Cardiac muscle cell (in vitro differentiated cells and primary cell): ENCODE measurements around the gene ABCD3. TPM values are rescaled to one million over a fixed set of nuclear protein-coding genes. Genes with fewer than 3 reads are reported as not detected.
"Not testable (repeated sequence)": the region's sequence is repeated elsewhere in the genome, so short reads cannot be mapped to it uniquely, and the experiment has no call there.

Experiments
- DNase-seq, 2 donors: peaks; one replicate each; pipeline versions ENCODE4 v3.0.0 to v3.0.0-alpha.2; 2010 to 2017; ENCODE audit warnings: low read depth in 1 of 2, low spot score in 1 of 2
- H3K27ac ChIP-seq: fragments of 200-600 bp; sonication (generic); 2 replicates; pipeline ENCODE4 v1.5.1; 2016
- H3K27me3 ChIP-seq: fragments of 200-600 bp; sonication (generic); 2 replicates; pipeline ENCODE4 v1.6.0; 2016; ENCODE audit warnings: control low read depth
- H3K36me3 ChIP-seq: fragments of 200-600 bp; sonication (generic); 2 replicates; pipeline ENCODE4 v1.5.1; 2016; ENCODE audit warnings: control low read depth
- H3K4me1 ChIP-seq: fragments of 200-600 bp; sonication (generic); 2 replicates; pipeline ENCODE4 v1.8.1; 2017; ENCODE audit warnings: low read depth, mild to moderate bottlenecking, mixed run types
- H3K4me3 ChIP-seq: fragments of 200-600 bp; sonication (generic); 2 replicates; pipeline ENCODE4 v1.5.1; 2016; ENCODE audit warnings: mild to moderate bottlenecking
- H3K9me3 ChIP-seq: fragments of 200-600 bp; sonication (generic); 2 replicates; pipeline ENCODE4 v1.5.1; 2017; ENCODE audit warnings: low read depth, mild to moderate bottlenecking, control low read depth
- CTCF ChIP-seq: IDR thresholded peaks from 2 replicates; pipeline ENCODE4 v1.5.1; 2012; ENCODE audit warnings: low read depth, mild to moderate bottlenecking, low read length
- polyA plus RNA-seq: library from polyadenylated mRNA; unstranded; fragments of >200 nt; fragmentation: Nextera tagmentation; extraction: Ambion mirVana; gene quantifications from 2 replicates; pipeline ENCODE4 v1.2.1, GENCODE V29; 2016
- total RNA-seq: library from RNA; depleted of rRNA; stranded (reverse); fragments of >200 nt; gene quantifications from 2 replicates; pipeline ENCODE4 v1.2.3, GENCODE V29; 2016

Gene ABCD3
- total and polyA plus RNA-seq, 2 experiments from 2014 or later = 20.7 to 30.6 TPM

- no peak for DNase-seq
- Histone ChIP-seq H3K36me3 (no peaks in the 10 kb centered on the region), H3K27me3 (no peaks in the 10 kb centered on the region), H3K4me1 (no peaks in the 10 kb centered on the region), H3K9me3 (no peaks in the 10 kb centered on the region), H3K27ac (no peak overlapping the region), H3K4me3 (no peak overlapping the region)
- TF ChIP-seq CTCF = peak; percentile 16
Observed at GRCh38 chr1:94440088-94440487, 21.9 kb downstream of the ABCD3 start.

GRCh38 chr1:94443067-94443466 is 24.9 kb downstream of the ABCD3 start:
- H3K4me3 ChIP-seq, H3K27me3 ChIP-seq, H3K9me3 ChIP-seq, H3K27ac ChIP-seq, H3K4me1 ChIP-seq, H3K36me3 ChIP-seq, DNase-seq: not testable (repeated sequence)

DNA sequence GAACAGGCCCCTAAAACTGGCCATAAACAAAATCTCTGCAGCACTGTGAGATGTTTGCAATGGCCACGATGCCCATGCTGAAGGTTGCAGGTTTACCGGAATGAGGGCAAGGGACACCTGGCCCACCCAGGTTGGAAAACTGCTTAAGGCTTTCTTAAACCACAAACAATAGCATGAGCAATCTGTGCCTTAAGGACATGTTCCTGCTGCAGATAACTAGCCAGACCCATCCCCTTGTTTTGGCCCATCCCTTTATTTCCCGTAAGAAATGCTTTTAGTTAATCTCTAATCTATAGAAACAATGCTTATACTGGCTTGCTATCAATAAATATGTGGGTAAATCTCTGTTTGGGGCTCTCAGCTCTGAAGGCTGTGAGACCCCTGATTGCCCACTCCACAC is 26.6 kb downstream of the ABCD3 start:
- H3K27me3 ChIP-seq, H3K9me3 ChIP-seq, H3K27ac ChIP-seq, H3K36me3 ChIP-seq, H3K4me3 ChIP-seq, DNase-seq, H3K4me1 ChIP-seq: not testable (repeated sequence)

DNA sequence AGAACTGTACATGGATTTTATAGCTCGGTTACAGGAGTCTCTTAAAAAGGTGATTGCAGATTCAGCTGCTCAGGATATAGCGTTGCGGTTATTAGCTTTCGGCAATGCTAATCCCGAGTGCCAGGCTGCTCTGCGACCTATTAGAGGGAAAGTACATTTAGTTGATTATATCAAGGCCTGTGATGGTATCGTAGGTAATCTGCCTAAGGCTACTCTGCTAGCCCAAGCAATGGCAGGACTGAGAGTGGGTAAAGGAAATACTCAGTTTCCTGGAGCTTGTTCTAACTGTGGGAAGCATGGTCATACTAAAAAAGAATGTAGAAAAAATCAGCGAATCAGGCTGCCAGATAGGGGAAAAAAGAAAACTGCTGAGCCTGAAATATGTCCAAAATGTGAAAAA is 27.5 kb downstream of the ABCD3 start:
- DNase-seq, H3K27ac ChIP-seq, H3K27me3 ChIP-seq, H3K36me3 ChIP-seq, H3K4me1 ChIP-seq, H3K4me3 ChIP-seq, H3K9me3 ChIP-seq: not testable (repeated sequence)

- H3K27ac ChIP-seq, DNase-seq, H3K4me3 ChIP-seq, H3K27me3 ChIP-seq, H3K4me1 ChIP-seq, H3K9me3 ChIP-seq, H3K36me3 ChIP-seq: not testable (repeated sequence)
Observed at GRCh38 chr1:94446177-94446576, 28.0 kb downstream of the ABCD3 start.

DNA sequence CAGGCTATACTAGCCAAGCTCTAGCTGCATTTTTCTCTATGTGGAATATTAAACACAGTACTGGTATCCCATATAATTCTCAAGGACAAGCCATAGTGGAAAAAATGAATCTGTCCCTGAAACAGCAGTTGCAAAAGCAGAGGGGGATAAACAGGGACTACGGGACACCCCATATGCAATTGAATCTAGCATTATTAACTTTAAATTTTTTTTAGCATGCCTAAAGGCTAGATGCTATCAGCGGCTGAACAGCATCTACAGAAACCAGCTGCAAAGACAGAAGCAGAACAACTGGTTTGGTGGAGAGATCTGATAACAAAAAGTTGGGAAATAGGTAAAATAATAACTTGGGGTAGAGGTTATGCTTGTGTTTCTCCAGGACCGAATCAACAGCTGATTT is 30.6 kb downstream of the ABCD3 start:
- H3K27me3 ChIP-seq, H3K4me3 ChIP-seq, H3K4me1 ChIP-seq, H3K9me3 ChIP-seq, H3K27ac ChIP-seq, DNase-seq, H3K36me3 ChIP-seq: not testable (repeated sequence)

GRCh38 chr1:94456736-94457135 is 38.5 kb downstream of the ABCD3 start:
- Histone ChIP-seq H3K27ac (no peak overlapping the region), H3K4me1 (no peaks in the 10 kb centered on the region), H3K4me3 (no peak overlapping the region), H3K36me3 (peaks cover 14% of the 10 kb centered on the region), H3K9me3 (no peaks in the 10 kb centered on the region), H3K27me3 (no peaks in the 10 kb centered on the region)
- TF ChIP-seq CTCF = no peak
- peak in 1 of 2 donors; percentile 7 for DNase-seq

DNA sequence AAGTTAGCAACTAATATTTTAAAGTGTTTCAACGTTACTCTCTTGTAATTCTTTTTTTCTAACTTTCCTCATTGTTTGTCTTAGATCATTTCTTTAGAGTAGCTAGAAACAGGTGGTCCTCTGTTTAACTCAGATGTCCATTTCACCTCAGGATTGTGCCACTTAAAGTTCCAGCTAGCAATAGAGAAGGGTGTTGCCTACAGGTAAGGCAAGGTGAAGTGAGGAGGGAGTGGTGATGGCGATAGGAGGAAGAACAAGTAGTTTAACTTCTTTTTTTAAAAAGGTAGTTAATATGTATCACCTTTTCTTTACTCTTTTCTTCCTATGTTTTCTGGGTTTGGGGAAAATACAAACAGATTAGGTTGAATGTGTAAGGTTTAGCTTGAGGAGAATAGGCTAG is 44.4 kb downstream of the ABCD3 start:
- DNase-seq = no peak
- Histone ChIP-seq H3K27me3 (no peaks in the 10 kb centered on the region), H3K36me3 (peaks cover 32% of the 10 kb centered on the region), H3K9me3 (no peaks in the 10 kb centered on the region), H3K4me3 (no peak overlapping the region), H3K27ac (no peak overlapping the region), H3K4me1 (no peaks in the 10 kb centered on the region)
- TF ChIP-seq CTCF = no peak
